ENCODE measurements around the gene VSIG8.
"Not testable (repeated sequence)": the region's sequence is repeated elsewhere in the genome, so short reads cannot be mapped to it uniquely, and the experiment has no call there.

VSIG8 gene, protein sequence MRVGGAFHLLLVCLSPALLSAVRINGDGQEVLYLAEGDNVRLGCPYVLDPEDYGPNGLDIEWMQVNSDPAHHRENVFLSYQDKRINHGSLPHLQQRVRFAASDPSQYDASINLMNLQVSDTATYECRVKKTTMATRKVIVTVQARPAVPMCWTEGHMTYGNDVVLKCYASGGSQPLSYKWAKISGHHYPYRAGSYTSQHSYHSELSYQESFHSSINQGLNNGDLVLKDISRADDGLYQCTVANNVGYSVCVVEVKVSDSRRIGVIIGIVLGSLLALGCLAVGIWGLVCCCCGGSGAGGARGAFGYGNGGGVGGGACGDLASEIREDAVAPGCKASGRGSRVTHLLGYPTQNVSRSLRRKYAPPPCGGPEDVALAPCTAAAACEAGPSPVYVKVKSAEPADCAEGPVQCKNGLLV

DNA sequence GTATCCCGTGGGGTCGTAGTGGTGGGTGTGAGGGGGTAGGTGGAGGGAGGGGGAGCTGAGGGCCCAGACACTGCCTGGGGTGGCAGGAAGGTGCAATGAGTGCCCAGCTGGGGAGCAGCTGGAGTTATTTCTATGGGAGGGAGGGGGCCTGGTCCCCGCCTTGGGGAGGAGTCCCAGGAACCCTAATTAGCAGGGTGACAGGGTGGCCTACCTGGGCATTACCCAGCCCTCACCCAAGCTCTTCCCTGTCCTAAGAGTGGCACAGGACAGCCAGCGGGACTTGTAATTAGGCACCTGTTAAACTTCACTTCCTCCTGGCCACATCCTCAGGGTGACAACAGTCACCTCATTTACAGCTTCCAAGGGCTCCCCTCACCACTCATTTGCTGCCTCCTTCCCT lies at the start of gene VSIG8:
Gene VSIG8 (minus strand): TSS at position 101 of the 400 bp plus-strand sequence. CDS start 136 bp downstream, outside the sequence.
- Mint-ChIP-seq H3K36me3 (ENCODE audit: low read depth) (no peaks in the 10 kb centered on the region), H3K27ac (no peak within 1 kb of the TSS), H3K4me3 (no peak within 1 kb of the TSS), H3K9me3 (no peaks in the 10 kb centered on the region), H3K27me3 (ENCODE audit: low read depth, poor library complexity) (peaks cover 46% of the 10 kb centered on the region), H3K4me1 (peaks cover 20% of the 10 kb centered on the region)
- DNase-seq: no peak
- TF ChIP-seq, protein P1, sequence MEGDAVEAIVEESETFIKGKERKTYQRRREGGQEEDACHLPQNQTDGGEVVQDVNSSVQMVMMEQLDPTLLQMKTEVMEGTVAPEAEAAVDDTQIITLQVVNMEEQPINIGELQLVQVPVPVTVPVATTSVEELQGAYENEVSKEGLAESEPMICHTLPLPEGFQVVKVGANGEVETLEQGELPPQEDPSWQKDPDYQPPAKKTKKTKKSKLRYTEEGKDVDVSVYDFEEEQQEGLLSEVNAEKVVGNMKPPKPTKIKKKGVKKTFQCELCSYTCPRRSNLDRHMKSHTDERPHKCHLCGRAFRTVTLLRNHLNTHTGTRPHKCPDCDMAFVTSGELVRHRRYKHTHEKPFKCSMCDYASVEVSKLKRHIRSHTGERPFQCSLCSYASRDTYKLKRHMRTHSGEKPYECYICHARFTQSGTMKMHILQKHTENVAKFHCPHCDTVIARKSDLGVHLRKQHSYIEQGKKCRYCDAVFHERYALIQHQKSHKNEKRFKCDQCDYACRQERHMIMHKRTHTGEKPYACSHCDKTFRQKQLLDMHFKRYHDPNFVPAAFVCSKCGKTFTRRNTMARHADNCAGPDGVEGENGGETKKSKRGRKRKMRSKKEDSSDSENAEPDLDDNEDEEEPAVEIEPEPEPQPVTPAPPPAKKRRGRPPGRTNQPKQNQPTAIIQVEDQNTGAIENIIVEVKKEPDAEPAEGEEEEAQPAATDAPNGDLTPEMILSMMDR (IDR thresholded peaks at IDR 0.05): no peak

DNA sequence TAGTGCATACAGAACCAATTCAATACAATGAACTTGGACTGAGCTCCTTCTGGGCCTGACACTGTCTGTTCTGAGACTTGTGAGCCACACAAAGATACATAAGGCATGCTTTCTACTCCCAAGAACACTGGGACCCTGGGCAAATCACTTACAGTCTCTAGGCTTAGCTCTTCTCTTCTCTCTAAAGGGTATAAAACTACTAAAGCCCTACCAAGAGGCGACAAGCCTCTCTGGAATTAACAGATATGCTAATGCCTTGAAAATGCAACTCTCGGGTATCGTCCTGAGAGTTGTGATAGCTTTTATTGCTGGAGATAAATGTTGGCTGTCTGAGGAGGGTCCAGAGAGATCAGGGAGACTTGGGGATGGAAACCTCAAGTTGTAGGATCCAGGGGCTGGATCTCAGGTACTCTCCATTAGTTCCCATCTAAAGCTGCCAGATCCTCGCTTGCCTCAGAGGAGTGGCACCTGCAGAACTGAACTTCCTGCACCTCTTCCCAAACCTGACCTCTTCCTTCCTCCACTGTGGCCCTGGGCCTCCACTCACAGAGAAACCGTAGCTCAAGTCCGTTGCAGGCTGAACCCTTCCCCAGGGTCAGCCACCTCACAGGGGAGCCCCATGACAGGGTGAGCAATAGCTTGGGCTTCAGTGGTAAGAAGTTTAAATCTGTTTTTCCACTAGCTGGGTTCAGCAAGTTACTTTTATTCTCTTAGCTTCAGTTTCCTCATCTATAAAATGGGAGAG lies 49.0 kb upstream of the VSIG8 start:
- Mint-ChIP-seq H3K36me3 (ENCODE audit: low read depth) (no peaks in the 10 kb centered on the region), H3K9me3 (no peaks in the 10 kb centered on the region), H3K27me3 (ENCODE audit: low read depth, poor library complexity) (peaks cover 8% of the 10 kb centered on the region), H3K4me3 (no peak overlapping the region), H3K4me1 (peaks cover 43% of the 10 kb centered on the region), H3K27ac (no peak overlapping the region)
- no peak for DNase-seq
- TF ChIP-seq, protein P1 (IDR thresholded peaks at IDR 0.05): no peak

DNA sequence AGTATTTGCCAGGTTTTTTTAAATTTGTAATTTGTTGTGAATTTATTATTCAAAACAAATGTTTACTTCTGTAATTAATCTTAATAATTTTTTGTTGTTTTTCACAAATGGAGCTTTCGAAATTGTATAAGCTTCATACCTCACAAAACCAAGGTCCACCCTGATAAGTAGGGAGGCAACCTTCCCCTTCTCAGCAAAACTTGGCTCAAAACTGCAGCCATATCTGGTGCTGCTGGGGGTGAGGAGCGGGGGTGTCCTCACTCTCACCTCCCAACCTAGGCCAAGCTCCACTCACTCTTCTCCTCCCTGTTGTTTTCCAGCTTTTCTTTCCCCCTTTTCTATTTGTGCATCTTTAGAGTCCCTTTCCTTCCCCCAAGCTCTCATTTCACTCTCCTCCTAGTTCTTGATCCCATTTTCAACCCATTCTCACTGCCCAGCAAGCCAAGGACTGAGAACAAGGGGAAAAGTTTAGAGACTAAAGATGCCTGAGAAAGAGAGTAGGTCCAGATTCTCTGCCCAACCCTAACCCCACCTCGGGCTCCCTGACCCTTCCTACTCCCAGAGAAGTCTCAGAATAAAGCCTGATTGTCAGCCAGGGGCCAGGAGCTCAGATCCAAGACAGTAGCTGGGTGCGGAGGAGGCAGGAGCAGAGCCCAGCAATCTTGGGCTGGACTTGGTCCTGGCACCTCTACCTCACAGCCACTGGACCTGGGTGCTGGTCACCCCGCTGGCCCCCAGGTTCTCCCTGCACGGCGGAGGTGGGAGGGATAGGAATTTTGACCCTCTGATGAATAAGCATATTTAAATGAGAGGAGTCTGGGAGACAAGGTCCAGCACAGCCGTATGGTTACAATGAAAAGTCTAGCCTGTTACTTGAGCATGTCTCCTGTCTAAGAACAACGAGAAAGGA lies 45.8 kb upstream of the VSIG8 start:
- Mint-ChIP-seq H3K27me3 (ENCODE audit: low read depth, poor library complexity) (peaks cover 12% of the 10 kb centered on the region), H3K4me1 (peaks cover 28% of the 10 kb centered on the region), H3K4me3 (no peak overlapping the region), H3K36me3 (ENCODE audit: low read depth) (peaks cover 6% of the 10 kb centered on the region), H3K27ac (no peak overlapping the region), H3K9me3 (peaks cover 21% of the 10 kb centered on the region)
- no peak for DNase-seq
- TF ChIP-seq, protein P1 (IDR thresholded peaks at IDR 0.05): no peak

GRCh38 chr1:159906960-159907359 lies 44.5 kb upstream of the VSIG8 start:
- TF ChIP-seq, protein P1 (IDR thresholded peaks at IDR 0.05): no peak
- no peak for DNase-seq
- H3K27ac Mint-ChIP-seq: no peak overlapping the region
- H3K4me1 Mint-ChIP-seq: peaks cover 23% of the 10 kb centered on the region
- peaks cover 6% of the 10 kb centered on the region for H3K36me3 Mint-ChIP-seq (ENCODE audit: low read depth)
- H3K9me3 Mint-ChIP-seq: peaks cover 23% of the 10 kb centered on the region
- peaks cover 8% of the 10 kb centered on the region for H3K27me3 Mint-ChIP-seq (ENCODE audit: low read depth, poor library complexity)
- H3K4me3 Mint-ChIP-seq: no peak overlapping the region

- H3K4me1 Mint-ChIP-seq: peaks cover 18% of the 10 kb centered on the region
- H3K9me3 Mint-ChIP-seq: peaks cover 23% of the 10 kb centered on the region
- H3K27ac Mint-ChIP-seq; DNase-seq; H3K4me3 Mint-ChIP-seq; H3K36me3 Mint-ChIP-seq (ENCODE audit: low read depth): not testable (repeated sequence)
- H3K27me3 Mint-ChIP-seq (ENCODE audit: low read depth, poor library complexity): peaks cover 25% of the 10 kb centered on the region
Observed at GRCh38 chr1:159904036-159904435, 41.6 kb upstream of the VSIG8 start.
